Keratinocyte (primary cell): Measurements from ENCODE around the gene TSTD1. TPM values are rescaled to one million over a fixed set of nuclear protein-coding genes. Genes with fewer than 3 reads are reported as not detected.
A peak's percentile ranks its signal among the peaks of the same experiment; 100 is the strongest.

Experiments
- DNase-seq: peaks from one replicate; pipeline ENCODE4 v3.0.0-alpha.2; 2011; ENCODE audit warnings: low read depth, missing footprints, low spot score
- FAIRE-seq: peaks from 2 replicates; lab custom pipeline; 2011; peaks lifted over from hg19 to GRCh38; lab: Jason Lieb, UNC
- H2AFZ ChIP-seq: 2 replicates; pipeline ENCODE4 v1.6.0; 2012; ENCODE audit warnings: low read length, control low read depth, inconsistent platforms; ENCODE audit not compliant: control insufficient read depth
- H3K27ac ChIP-seq: 2 replicates; pipeline ENCODE4 v1.5.1; 2011; ENCODE audit warnings: low read length; ENCODE audit not compliant: control insufficient read depth, insufficient read depth
- H3K27me3 ChIP-seq: 3 replicates; pipeline ENCODE4 v1.6.0; 2011; ENCODE audit warnings: low read length; ENCODE audit not compliant: control insufficient read depth, insufficient read depth; ENCODE audit errors: extremely low read depth
- H3K36me3 ChIP-seq, 2 experiments: 2 replicates in 1 of 2; 3 replicates in 1 of 2; pipeline ENCODE4 v1.5.1; 2011; ENCODE audit warnings: low read length in 2 of 2, mild to moderate bottlenecking in 1 of 2; ENCODE audit not compliant: control insufficient read depth in 2 of 2, insufficient read depth in 2 of 2; ENCODE audit errors: extremely low read depth in 1 of 2
- H3K4me1 ChIP-seq: 3 replicates; pipeline ENCODE4 v1.5.1; 2011; ENCODE audit warnings: low read length; ENCODE audit not compliant: control insufficient read depth, insufficient read depth; ENCODE audit errors: extremely low read depth
- H3K4me2 ChIP-seq: 3 replicates; pipeline ENCODE4 v1.6.0; 2011; ENCODE audit warnings: low read depth, low read length; ENCODE audit not compliant: control insufficient read depth, insufficient read depth; ENCODE audit errors: extremely low read depth
- H3K4me3 ChIP-seq, 3 experiments: fragments of 200-600 bp in 1 of 3; sonication (generic) in 1 of 3; 2 replicates in 2 of 3; 3 replicates in 1 of 3; pipeline ENCODE4 v1.5.1; 2011 to 2016; ENCODE audit warnings: low read length in 3 of 3, mild to moderate bottlenecking in 3 of 3, control low read depth in 2 of 3, inconsistent platforms in 1 of 3, low read depth in 1 of 3, mixed read lengths in 1 of 3, mixed run types in 1 of 3, moderate library complexity in 1 of 3; ENCODE audit not compliant: control insufficient read depth in 2 of 3, insufficient read depth in 2 of 3; ENCODE audit errors: extremely low read depth in 1 of 3
- H3K79me2 ChIP-seq: 2 replicates; pipeline ENCODE4 v1.6.0; 2012; ENCODE audit warnings: low read length; ENCODE audit not compliant: control insufficient read depth, insufficient read depth
- H3K9ac ChIP-seq: 3 replicates; pipeline ENCODE4 v1.6.0; 2011; ENCODE audit warnings: low read length; ENCODE audit not compliant: control insufficient read depth, insufficient read depth; ENCODE audit errors: extremely low read depth
- H3K9me1 ChIP-seq: 3 replicates; pipeline ENCODE4 v1.6.0; 2011; ENCODE audit warnings: low read length; ENCODE audit not compliant: control insufficient read depth, insufficient read depth; ENCODE audit errors: extremely low read depth
- H3K9me3 ChIP-seq: 2 replicates; pipeline ENCODE4 v1.5.1; 2012; ENCODE audit warnings: low read depth, low read length; ENCODE audit not compliant: control insufficient read depth
- H4K20me1 ChIP-seq: 3 replicates; pipeline ENCODE4 v1.6.0; 2011; ENCODE audit warnings: low read length; ENCODE audit not compliant: control insufficient read depth, insufficient read depth; ENCODE audit errors: extremely low read depth
- EZH2 ChIP-seq: IDR thresholded peaks from one replicate; pipeline ENCODE4 v1.6.1; 2012; ENCODE audit warnings: inconsistent platforms, mild to moderate bottlenecking, low read length, moderate library complexity
- dilution Hi-C: fragments of 300-500 bp; cut with MboI; formaldehyde crosslinking; loops from one replicate; pipeline ENCODE4 v1.7.0; 2020; ENCODE audit warnings: low sequenced_read_pairs; ENCODE audit not compliant: extremely low pct_ligation_motif_present
- polyA plus RNA-seq, 5 experiments: library from polyadenylated mRNA; depleted of rRNA in 3 of 5; stranded (reverse) in 3 of 5; stranded (forward) in 1 of 5; unstranded in 1 of 5; fragments of >200 nt; gene quantifications; 1 replicate in 1 of 5; 2 replicates in 3 of 5; 3 replicates in 1 of 5; pipeline versions ENCODE4 v1.2.1 to v1.2.3, GENCODE V29; 2011 to 2012; ENCODE audit warnings: missing spikeins in 2 of 5, low read depth in 1 of 5, low replicate concordance in 1 of 5
- TF ChIP-seq, protein P1 (sequence below), 3 experiments: IDR thresholded peaks in 1 of 3; conservative IDR thresholded peaks in 1 of 3; optimal IDR thresholded peaks in 1 of 3; 2 replicates in 2 of 3; 3 replicates in 1 of 3; pipeline versions ENCODE3 to v1.5.1; 2011; ENCODE audit warnings: low read length in 3 of 3, mild to moderate bottlenecking in 3 of 3, moderate library complexity in 2 of 3, control low read depth in 1 of 3, inconsistent platforms in 1 of 3; ENCODE audit not compliant: insufficient read depth in 2 of 3; ENCODE audit errors: extremely low read depth in 1 of 3

Gene TSTD1
- polyA plus RNA-seq, 1 donor (not counting 4 experiments of a cell fraction or from before 2014, with no cell fraction given): 106 TPM

GRCh38 chr1:161037661-161038522 lies 872 bp downstream of the TSTD1 start:
- FAIRE-seq: no peak

GRCh38 chr1:161033751-161034150 lies 5.0 kb downstream of the TSTD1 start:
- FAIRE-seq (peak; percentile 90), DNase-seq (peak; percentile 90)
- Histone ChIP-seq H3K36me3 (no peaks in the 10 kb centered on the region), H4K20me1 (no peaks in the 10 kb centered on the region), H3K27me3 (no peaks in the 10 kb centered on the region), H3K79me2 (peaks cover 6% of the 10 kb centered on the region), H3K4me1 (peaks cover 22% of the 10 kb centered on the region), H2AFZ (no peak overlapping the region), H3K4me3 (no peak overlapping the region), H3K27ac (peak overlapping the region; percentile 61), H3K9ac (peak overlapping the region; percentile 18), H3K9me3 (no peaks in the 10 kb centered on the region), H3K4me2 (no peak overlapping the region), H3K9me1 (no peaks in the 10 kb centered on the region)
- TF ChIP-seq, protein P1, sequence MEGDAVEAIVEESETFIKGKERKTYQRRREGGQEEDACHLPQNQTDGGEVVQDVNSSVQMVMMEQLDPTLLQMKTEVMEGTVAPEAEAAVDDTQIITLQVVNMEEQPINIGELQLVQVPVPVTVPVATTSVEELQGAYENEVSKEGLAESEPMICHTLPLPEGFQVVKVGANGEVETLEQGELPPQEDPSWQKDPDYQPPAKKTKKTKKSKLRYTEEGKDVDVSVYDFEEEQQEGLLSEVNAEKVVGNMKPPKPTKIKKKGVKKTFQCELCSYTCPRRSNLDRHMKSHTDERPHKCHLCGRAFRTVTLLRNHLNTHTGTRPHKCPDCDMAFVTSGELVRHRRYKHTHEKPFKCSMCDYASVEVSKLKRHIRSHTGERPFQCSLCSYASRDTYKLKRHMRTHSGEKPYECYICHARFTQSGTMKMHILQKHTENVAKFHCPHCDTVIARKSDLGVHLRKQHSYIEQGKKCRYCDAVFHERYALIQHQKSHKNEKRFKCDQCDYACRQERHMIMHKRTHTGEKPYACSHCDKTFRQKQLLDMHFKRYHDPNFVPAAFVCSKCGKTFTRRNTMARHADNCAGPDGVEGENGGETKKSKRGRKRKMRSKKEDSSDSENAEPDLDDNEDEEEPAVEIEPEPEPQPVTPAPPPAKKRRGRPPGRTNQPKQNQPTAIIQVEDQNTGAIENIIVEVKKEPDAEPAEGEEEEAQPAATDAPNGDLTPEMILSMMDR (optimal IDR thresholded peaks at IDR 0.05 in 1 of 3, IDR thresholded peaks at IDR 0.05 in 1 of 3, conservative IDR thresholded peaks at IDR 0.05 in 1 of 3; ENCODE audit: extremely low read depth in 1 of 3, insufficient read depth in 2 of 3, low read length in 3 of 3): no peak
- TF ChIP-seq EZH2: no peak
- dilution Hi-C loops: no loop called here

More at GRCh38 chr1:161037661-161038522, 872 bp downstream of the TSTD1 start:
- Histone ChIP-seq H4K20me1 (no peaks in the 10 kb centered on the region), H3K9me3 (no peaks in the 10 kb centered on the region), H3K9ac (peak overlapping the region; percentile 84), H3K27ac (peak overlapping the region; percentile 82), H3K4me2 (peak overlapping the region; percentile 89), H2AFZ (peak overlapping the region; percentile 87), H3K4me1 (peaks cover 18% of the 10 kb centered on the region), H3K4me3 (peak overlapping the region; percentile 77 to 85 (median 77)), H3K79me2 (peaks cover 6% of the 10 kb centered on the region), H3K36me3 (peaks cover 21 to 23% of the 10 kb centered on the region in 2 experiments), H3K27me3 (no peaks in the 10 kb centered on the region), H3K9me1 (no peaks in the 10 kb centered on the region)
- TF ChIP-seq, protein P1 (optimal IDR thresholded peaks at IDR 0.05 in 1 of 3, IDR thresholded peaks at IDR 0.05 in 1 of 3, conservative IDR thresholded peaks at IDR 0.05 in 1 of 3; ENCODE audit: extremely low read depth in 1 of 3, insufficient read depth in 2 of 3, low read length in 3 of 3): no peak
- no peak for TF ChIP-seq EZH2
- dilution Hi-C loops: no loop called here
- no peak for DNase-seq
